Skeletal muscle tissue (tissue), 4 donors: Measurements from ENCODE around the gene IL34. TPM values are rescaled to one million over a fixed set of nuclear protein-coding genes. Genes with fewer than 3 reads are reported as not detected.

Experiments used
- H3K27ac ChIP-seq: one replicate; pipeline ENCODE4 v1.7.0; 2013; ENCODE audit warnings: mild to moderate bottlenecking, low read depth, low read length, inconsistent platforms
- H3K27me3 ChIP-seq, 3 donors: one replicate each; pipeline ENCODE4 v1.7.0; 2013; ENCODE audit warnings: low read length in 3 of 3; ENCODE audit not compliant: control insufficient read depth in 3 of 3, insufficient read depth in 3 of 3
- H3K36me3 ChIP-seq, 3 donors: one replicate each; pipeline ENCODE4 v1.7.0; 2013; ENCODE audit warnings: low read length in 3 of 3; ENCODE audit not compliant: control insufficient read depth in 3 of 3, insufficient read depth in 3 of 3
- H3K4me1 ChIP-seq, 3 donors: one replicate each; pipeline ENCODE4 v1.7.0; 2013; ENCODE audit warnings: low read length in 3 of 3, mild to moderate bottlenecking in 3 of 3; ENCODE audit not compliant: control insufficient read depth in 3 of 3, insufficient read depth in 3 of 3
- H3K4me3 ChIP-seq, 3 donors: one replicate each; pipeline ENCODE4 v1.7.0; 2013; ENCODE audit warnings: low read length in 3 of 3
- H3K9ac ChIP-seq, 3 donors: one replicate each; pipeline ENCODE4 v1.7.0; 2013; ENCODE audit warnings: low read length in 3 of 3, mild to moderate bottlenecking in 3 of 3, moderate library complexity in 2 of 3, low read depth in 1 of 3
- H3K9me3 ChIP-seq, 3 donors: one replicate each; pipeline ENCODE4 v1.7.0; 2013; ENCODE audit warnings: low read length in 3 of 3; ENCODE audit not compliant: control insufficient read depth in 3 of 3
- total RNA-seq: library from RNA; depleted of rRNA; stranded (reverse); fragments of >200 nt; gene quantifications from one replicate; pipeline ENCODE4 v1.2.3, GENCODE V29; 2014
- donor health status: Osteomylitis.

Gene IL34
- total RNA-seq, 1 donor from 2014 or later = 6.8 TPM

GRCh38 chr16:70647441-70648359, 1.3 kb downstream of the IL34 start:
- Histone ChIP-seq H3K4me1 (peaks cover 12 to 15% (median 12%) of the 10 kb centered on the region in 3 donors), H3K4me3 (no peak overlapping the region)

GRCh38 chr16:70648606-70649005, 2.2 kb downstream of the IL34 start:
- no peak overlapping the region for H3K4me3 ChIP-seq
- peaks cover 12 to 15% (median 12%) of the 10 kb centered on the region in 3 donors for H3K4me1 ChIP-seq
- no peak overlapping the region for H3K27ac ChIP-seq
- H3K9me3 ChIP-seq = no peaks in the 10 kb centered on the region
- no peak overlapping the region for H3K9ac ChIP-seq
- H3K27me3 ChIP-seq = no peaks in the 10 kb centered on the region
- H3K36me3 ChIP-seq = no peaks in the 10 kb centered on the region

More at GRCh38 chr16:70647441-70648359, 1.3 kb downstream of the IL34 start:
- Histone ChIP-seq H3K9ac (peak overlapping the region in 2 of 3 donors; percentile 10 to 33), H3K9me3 (no peaks in the 10 kb centered on the region), H3K36me3 (no peaks in the 10 kb centered on the region), H3K27me3 (no peaks in the 10 kb centered on the region), H3K27ac (peak overlapping the region; percentile 68)

- Histone ChIP-seq H3K9me3 (no peaks in the 10 kb centered on the region), H3K4me3 (no peak overlapping the region), H3K9ac (no peak overlapping the region), H3K27me3 (no peaks in the 10 kb centered on the region), H3K4me1 (peaks cover 18 to 20% (median 18%) of the 10 kb centered on the region in 3 donors), H3K27ac (no peak overlapping the region), H3K36me3 (no peaks in the 10 kb centered on the region)
These were observed 2.9 kb downstream of the IL34 start for GRCh38 chr16:70649300-70649699.

- H3K4me3 ChIP-seq = no peak overlapping the region
- no peaks in the 10 kb centered on the region for H3K27me3 ChIP-seq
- H3K36me3 ChIP-seq = no peaks in the 10 kb centered on the region
These were observed 3.9 kb downstream of the IL34 start for GRCh38 chr16:70650216-70650615.

GRCh38 chr16:70651524-70651923, 5.2 kb downstream of the IL34 start:
- Histone ChIP-seq H3K27ac (no peak overlapping the region), H3K4me3 (no peak overlapping the region), H3K9ac (no peak overlapping the region), H3K9me3 (no peaks in the 10 kb centered on the region), H3K36me3 (peaks cover 0 to 1% (median 0%) of the 10 kb centered on the region in 3 donors), H3K4me1 (peaks cover 14 to 15% (median 15%) of the 10 kb centered on the region in 3 donors), H3K27me3 (no peaks in the 10 kb centered on the region)

More at GRCh38 chr16:70650216-70650615, 3.9 kb downstream of the IL34 start:
- peaks cover 19 to 21% (median 20%) of the 10 kb centered on the region in 3 donors for H3K4me1 ChIP-seq
- H3K27ac ChIP-seq = no peak overlapping the region
- H3K9ac ChIP-seq = no peak overlapping the region
- H3K9me3 ChIP-seq = no peaks in the 10 kb centered on the region

GRCh38 chr16:70652322-70652721, 6.0 kb downstream of the IL34 start:
- no peak overlapping the region for H3K27ac ChIP-seq

GRCh38 chr16:70653406-70653805, 7.0 kb downstream of the IL34 start:
- Histone ChIP-seq H3K9ac (peak overlapping the region in 1 of 3 donors; percentile 70), H3K4me3 (no peak overlapping the region), H3K36me3 (peaks cover 0 to 5% (median 0%) of the 10 kb centered on the region in 3 donors), H3K27ac (no peak overlapping the region), H3K9me3 (no peaks in the 10 kb centered on the region), H3K4me1 (peaks cover 6 to 8% (median 8%) of the 10 kb centered on the region in 3 donors), H3K27me3 (no peaks in the 10 kb centered on the region)

More at GRCh38 chr16:70652322-70652721, 6.0 kb downstream of the IL34 start:
- Histone ChIP-seq H3K36me3 (peaks cover 0 to 5% (median 0%) of the 10 kb centered on the region in 3 donors), H3K9me3 (no peaks in the 10 kb centered on the region), H3K4me3 (no peak overlapping the region), H3K9ac (no peak overlapping the region), H3K27me3 (no peaks in the 10 kb centered on the region), H3K4me1 (peaks cover 8 to 9% (median 8%) of the 10 kb centered on the region in 3 donors)

- Histone ChIP-seq H3K27ac (no peak overlapping the region), H3K9ac (peak overlapping the region; percentile 54 to 70 (median 68)), H3K4me1 (peaks cover 6 to 8% (median 8%) of the 10 kb centered on the region in 3 donors), H3K9me3 (no peaks in the 10 kb centered on the region), H3K36me3 (peaks cover 0 to 5% (median 0%) of the 10 kb centered on the region in 3 donors), H3K4me3 (peak overlapping the region; percentile 62 to 66 (median 63)), H3K27me3 (no peaks in the 10 kb centered on the region)
These were observed 7.7 kb downstream of the IL34 start for GRCh38 chr16:70653809-70654771.

GRCh38 chr16:70656065-70656711, 9.8 kb downstream of the IL34 start:
- no peak overlapping the region for H3K4me3 ChIP-seq
- H3K9ac ChIP-seq = peak overlapping the region in 1 of 3 donors; percentile 8
- no peak overlapping the region for H3K27ac ChIP-seq
- H3K36me3 ChIP-seq = peaks cover 0 to 5% (median 0%) of the 10 kb centered on the region in 3 donors
- H3K27me3 ChIP-seq = no peaks in the 10 kb centered on the region
- peaks cover 6 to 8% (median 8%) of the 10 kb centered on the region in 3 donors for H3K4me1 ChIP-seq
- H3K9me3 ChIP-seq = no peaks in the 10 kb centered on the region
